ENCODE measurements around the gene QPCT.

Gene QPCT

DNA sequence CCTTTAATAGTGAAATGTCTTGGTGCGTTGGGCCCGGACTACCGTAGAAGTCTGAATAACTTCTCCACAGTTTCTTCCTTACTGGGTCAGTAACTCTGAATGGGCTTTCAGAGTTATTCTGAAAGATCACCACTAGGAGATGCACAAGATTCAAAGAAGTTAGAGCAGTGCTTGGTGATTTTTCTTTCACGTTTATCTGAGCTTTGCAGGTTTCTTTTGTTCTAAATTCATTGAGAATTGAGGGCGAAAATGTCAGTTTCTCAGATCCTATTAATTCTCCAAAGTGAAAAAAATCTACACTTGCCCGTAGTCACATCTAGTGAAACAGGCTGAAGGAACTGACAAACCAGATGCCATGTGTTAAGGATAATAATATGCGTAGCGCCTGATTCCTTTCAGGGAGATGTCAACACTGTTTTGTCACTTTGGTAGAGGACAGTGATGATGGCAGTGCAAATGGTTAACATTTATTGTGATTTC is 70.1 kb downstream of the QPCT start:
- Histone ChIP-seq H3K36me3 (ENCODE audit: control insufficient read depth, low read length) (no peaks in the 10 kb centered on the region), H3K4me3 (ENCODE audit: low read length) (no peak overlapping the region), H3K79me2 (ENCODE audit: control insufficient read depth, low read length) (no peaks in the 10 kb centered on the region), H3K27me3 (ENCODE audit: control insufficient read depth, low read length) (peaks cover 24% of the 10 kb centered on the region), H3F3A (ENCODE audit: control insufficient read depth, insufficient read depth) (no peaks in the 10 kb centered on the region), H3K9me2 (replicated peaks; ENCODE audit: control insufficient read depth, low read length) (no peaks in the 10 kb centered on the region), H3K4me2 (ENCODE audit: low read length) (no peak overlapping the region), H3K4me1 (ENCODE audit: control insufficient read depth, low read length) (no peaks in the 10 kb centered on the region), H3K27ac (ENCODE audit: low read depth, low read length) (no peak overlapping the region), H4K20me1 (ENCODE audit: control insufficient read depth, insufficient read depth, low read depth, low read length) (no peaks in the 10 kb centered on the region), H3K9me3 (ENCODE audit: control insufficient read depth, insufficient read depth, low read length) (no peaks in the 10 kb centered on the region)
- TF ChIP-seq EZH2phosphoT487 (IDR thresholded peaks at IDR 0.05; ENCODE audit: borderline replicate concordance, low read length): no peak
- TF ChIP-seq, protein P1, sequence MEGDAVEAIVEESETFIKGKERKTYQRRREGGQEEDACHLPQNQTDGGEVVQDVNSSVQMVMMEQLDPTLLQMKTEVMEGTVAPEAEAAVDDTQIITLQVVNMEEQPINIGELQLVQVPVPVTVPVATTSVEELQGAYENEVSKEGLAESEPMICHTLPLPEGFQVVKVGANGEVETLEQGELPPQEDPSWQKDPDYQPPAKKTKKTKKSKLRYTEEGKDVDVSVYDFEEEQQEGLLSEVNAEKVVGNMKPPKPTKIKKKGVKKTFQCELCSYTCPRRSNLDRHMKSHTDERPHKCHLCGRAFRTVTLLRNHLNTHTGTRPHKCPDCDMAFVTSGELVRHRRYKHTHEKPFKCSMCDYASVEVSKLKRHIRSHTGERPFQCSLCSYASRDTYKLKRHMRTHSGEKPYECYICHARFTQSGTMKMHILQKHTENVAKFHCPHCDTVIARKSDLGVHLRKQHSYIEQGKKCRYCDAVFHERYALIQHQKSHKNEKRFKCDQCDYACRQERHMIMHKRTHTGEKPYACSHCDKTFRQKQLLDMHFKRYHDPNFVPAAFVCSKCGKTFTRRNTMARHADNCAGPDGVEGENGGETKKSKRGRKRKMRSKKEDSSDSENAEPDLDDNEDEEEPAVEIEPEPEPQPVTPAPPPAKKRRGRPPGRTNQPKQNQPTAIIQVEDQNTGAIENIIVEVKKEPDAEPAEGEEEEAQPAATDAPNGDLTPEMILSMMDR (IDR thresholded peaks at IDR 0.05; ENCODE audit: low read depth, low read length, poor library complexity, severe bottlenecking): peak; percentile 61

DNA sequence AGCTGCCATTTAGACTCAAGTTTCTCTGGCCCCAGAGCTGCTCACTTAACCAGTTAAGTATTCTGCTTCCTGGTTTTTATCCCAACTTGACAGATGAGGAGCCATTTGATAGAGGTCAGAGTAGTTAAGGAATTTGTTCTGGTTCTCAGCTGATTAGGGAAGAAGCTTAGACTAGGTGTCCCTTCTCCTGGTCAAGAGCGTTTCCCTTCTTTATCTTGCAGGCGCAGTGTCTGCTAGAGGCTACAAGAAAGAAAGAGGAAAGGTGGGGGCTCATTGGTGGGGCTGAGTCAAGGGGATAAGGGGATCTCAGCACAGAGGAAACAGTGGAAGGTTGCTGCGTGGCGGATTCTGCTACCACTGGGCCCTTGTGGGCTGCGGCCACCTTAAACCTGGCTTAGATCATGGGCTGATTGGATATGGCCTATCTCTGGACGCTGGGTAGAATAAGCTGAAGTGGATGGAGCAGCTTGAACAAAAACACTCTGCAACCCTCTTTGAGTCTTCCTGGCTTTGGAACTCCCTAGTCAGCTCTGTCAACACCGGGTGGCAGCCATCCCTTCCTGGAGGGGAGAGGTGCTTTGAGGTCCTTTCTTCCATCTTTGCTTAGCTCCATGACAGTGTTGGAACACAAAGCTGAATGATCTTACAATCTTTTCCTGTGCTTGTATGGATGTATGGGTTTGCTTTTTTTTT is 70.8 kb downstream of the QPCT start:
- Histone ChIP-seq H3F3A (ENCODE audit: control insufficient read depth, insufficient read depth) (no peaks in the 10 kb centered on the region), H3K36me3 (ENCODE audit: control insufficient read depth, low read length) (no peaks in the 10 kb centered on the region), H3K4me3 (ENCODE audit: low read length) (no peak overlapping the region), H3K27ac (ENCODE audit: low read depth, low read length) (no peak overlapping the region), H4K20me1 (ENCODE audit: control insufficient read depth, insufficient read depth, low read depth, low read length) (no peaks in the 10 kb centered on the region), H3K9me3 (ENCODE audit: control insufficient read depth, insufficient read depth, low read length) (no peaks in the 10 kb centered on the region), H3K27me3 (ENCODE audit: control insufficient read depth, low read length) (peaks cover 24% of the 10 kb centered on the region), H3K4me2 (ENCODE audit: low read length) (no peak overlapping the region), H3K4me1 (ENCODE audit: control insufficient read depth, low read length) (no peaks in the 10 kb centered on the region), H3K79me2 (ENCODE audit: control insufficient read depth, low read length) (no peaks in the 10 kb centered on the region), H3K9me2 (replicated peaks; ENCODE audit: control insufficient read depth, low read length) (no peaks in the 10 kb centered on the region)
- TF ChIP-seq, protein P1 (IDR thresholded peaks at IDR 0.05; ENCODE audit: low read depth, low read length, poor library complexity, severe bottlenecking): no peak
- TF ChIP-seq EZH2phosphoT487 (IDR thresholded peaks at IDR 0.05; ENCODE audit: borderline replicate concordance, low read length): no peak

DNA sequence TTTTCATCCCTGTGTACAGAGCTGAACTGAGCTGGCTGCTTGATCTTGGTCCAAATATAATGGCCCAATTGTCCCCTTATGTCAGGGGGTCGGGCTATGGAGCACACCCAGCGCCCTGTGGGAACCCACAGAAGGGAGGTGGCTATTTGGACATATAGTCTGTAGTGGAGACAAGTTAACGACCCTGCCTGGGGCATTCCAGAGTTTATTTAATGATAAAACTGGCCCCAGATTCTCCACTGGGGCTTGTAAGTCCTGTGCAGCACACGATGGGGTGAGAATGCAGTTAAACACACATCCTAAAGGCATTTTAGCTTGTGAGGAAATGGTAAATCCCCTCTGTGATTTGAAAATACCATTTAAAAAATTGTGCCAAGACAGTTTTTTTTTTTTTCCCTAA is 72.9 kb downstream of the QPCT start:
- Histone ChIP-seq H3K4me3 (ENCODE audit: low read length) (no peak overlapping the region), H3F3A (ENCODE audit: control insufficient read depth, insufficient read depth) (no peaks in the 10 kb centered on the region), H3K79me2 (ENCODE audit: control insufficient read depth, low read length) (no peaks in the 10 kb centered on the region), H3K27me3 (ENCODE audit: control insufficient read depth, low read length) (peaks cover 18% of the 10 kb centered on the region), H3K27ac (ENCODE audit: low read depth, low read length) (no peak overlapping the region), H3K4me1 (ENCODE audit: control insufficient read depth, low read length) (no peaks in the 10 kb centered on the region), H3K36me3 (ENCODE audit: control insufficient read depth, low read length) (no peaks in the 10 kb centered on the region), H3K9me2 (replicated peaks; ENCODE audit: control insufficient read depth, low read length) (no peaks in the 10 kb centered on the region), H4K20me1 (ENCODE audit: control insufficient read depth, insufficient read depth, low read depth, low read length) (no peaks in the 10 kb centered on the region), H3K9me3 (ENCODE audit: control insufficient read depth, insufficient read depth, low read length) (no peaks in the 10 kb centered on the region), H3K4me2 (ENCODE audit: low read length) (no peak overlapping the region)
- TF ChIP-seq EZH2phosphoT487 (IDR thresholded peaks at IDR 0.05; ENCODE audit: borderline replicate concordance, low read length): no peak
- TF ChIP-seq, protein P1 (IDR thresholded peaks at IDR 0.05; ENCODE audit: low read depth, low read length, poor library complexity, severe bottlenecking): no peak
